ENCODE data around the gene E2F3. TPM values are rescaled to one million over a fixed set of nuclear protein-coding genes. Genes with fewer than 3 reads are reported as not detected.
A peak's percentile ranks its signal among the peaks of the same experiment; 100 is the strongest.

The E2F3 gene
- total and polyA plus RNA-seq, 8 donors, result 0.51 to 4.4 (median 1.2) TPM

DNA sequence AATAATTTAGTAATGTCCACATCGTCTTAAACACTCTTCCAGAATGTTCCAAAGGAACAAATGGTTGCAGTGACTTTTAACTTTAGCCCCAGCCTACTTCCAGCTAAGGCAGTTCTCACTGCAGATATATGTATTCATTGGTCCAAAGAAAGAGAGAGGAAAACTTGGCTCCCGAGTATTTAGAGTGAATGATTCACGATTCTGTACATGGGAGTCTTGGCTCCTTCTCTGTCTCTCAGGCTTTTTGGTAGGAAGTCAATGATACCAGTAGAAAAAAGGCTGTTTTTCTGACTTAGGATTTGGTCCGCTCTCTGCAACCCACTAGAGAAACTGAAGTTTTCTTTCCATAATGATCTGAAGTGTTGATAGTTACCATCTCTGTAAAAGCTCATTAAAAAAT lies 38.6 kb downstream of the E2F3 start:
- 88 to 89% methylated on average over 4 of the region's 4 CpGs for WGBS, 2 donors
- intact Hi-C loops (cut with DNase I), result no loop called here
- no peak overlapping the region for H3K4me3 ChIP-seq
- H3K27ac ChIP-seq, result no peak overlapping the region
- FAIRE-seq, result no peak
- no peak for DNase-seq
- no peaks in the 10 kb centered on the region for H3K9me3 ChIP-seq
- no peaks in the 10 kb centered on the region for H3K4me1 ChIP-seq
- TF ChIP-seq, protein P1, sequence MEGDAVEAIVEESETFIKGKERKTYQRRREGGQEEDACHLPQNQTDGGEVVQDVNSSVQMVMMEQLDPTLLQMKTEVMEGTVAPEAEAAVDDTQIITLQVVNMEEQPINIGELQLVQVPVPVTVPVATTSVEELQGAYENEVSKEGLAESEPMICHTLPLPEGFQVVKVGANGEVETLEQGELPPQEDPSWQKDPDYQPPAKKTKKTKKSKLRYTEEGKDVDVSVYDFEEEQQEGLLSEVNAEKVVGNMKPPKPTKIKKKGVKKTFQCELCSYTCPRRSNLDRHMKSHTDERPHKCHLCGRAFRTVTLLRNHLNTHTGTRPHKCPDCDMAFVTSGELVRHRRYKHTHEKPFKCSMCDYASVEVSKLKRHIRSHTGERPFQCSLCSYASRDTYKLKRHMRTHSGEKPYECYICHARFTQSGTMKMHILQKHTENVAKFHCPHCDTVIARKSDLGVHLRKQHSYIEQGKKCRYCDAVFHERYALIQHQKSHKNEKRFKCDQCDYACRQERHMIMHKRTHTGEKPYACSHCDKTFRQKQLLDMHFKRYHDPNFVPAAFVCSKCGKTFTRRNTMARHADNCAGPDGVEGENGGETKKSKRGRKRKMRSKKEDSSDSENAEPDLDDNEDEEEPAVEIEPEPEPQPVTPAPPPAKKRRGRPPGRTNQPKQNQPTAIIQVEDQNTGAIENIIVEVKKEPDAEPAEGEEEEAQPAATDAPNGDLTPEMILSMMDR (IDR thresholded peaks at IDR 0.05), result no peak
- no peak for ATAC-seq
- H3K27me3 ChIP-seq, result no peaks in the 10 kb centered on the region
- H3K36me3 ChIP-seq, result no peaks in the 10 kb centered on the region

DNA sequence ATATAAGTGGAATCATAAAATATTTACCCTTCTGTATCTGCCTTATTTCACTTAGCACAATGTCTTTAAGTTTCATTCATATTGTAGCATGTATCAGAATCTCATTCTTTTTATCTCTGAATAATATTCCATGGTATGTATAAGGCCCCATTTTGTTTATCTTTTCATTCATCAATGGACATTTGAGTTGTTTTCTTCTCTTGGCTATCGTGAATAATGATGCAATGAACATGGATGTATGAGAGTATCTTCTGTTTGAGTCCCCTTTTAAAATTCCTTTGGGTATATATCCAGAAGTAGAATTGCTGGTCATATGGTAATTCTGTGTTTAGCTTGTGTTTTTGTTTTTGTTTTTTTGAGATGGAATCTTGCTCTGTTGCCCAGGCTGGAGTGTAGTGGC lies 39.6 kb downstream of the E2F3 start:
- H3K27ac ChIP-seq, result no peak overlapping the region
- WGBS, 2 donors, result 88 to 97% methylated on average over 1 of the region's 1 CpG
- TF ChIP-seq, protein P1 (IDR thresholded peaks at IDR 0.05), result no peak
- no peak overlapping the region for H3K4me3 ChIP-seq
- H3K27me3 ChIP-seq, result no peaks in the 10 kb centered on the region
- no peaks in the 10 kb centered on the region for H3K9me3 ChIP-seq
- no peaks in the 10 kb centered on the region for H3K36me3 ChIP-seq
- FAIRE-seq (no peak), ATAC-seq (no peak), DNase-seq (no peak)
- no peaks in the 10 kb centered on the region for H3K4me1 ChIP-seq
- intact Hi-C loops (cut with DNase I), result no loop called here

DNA sequence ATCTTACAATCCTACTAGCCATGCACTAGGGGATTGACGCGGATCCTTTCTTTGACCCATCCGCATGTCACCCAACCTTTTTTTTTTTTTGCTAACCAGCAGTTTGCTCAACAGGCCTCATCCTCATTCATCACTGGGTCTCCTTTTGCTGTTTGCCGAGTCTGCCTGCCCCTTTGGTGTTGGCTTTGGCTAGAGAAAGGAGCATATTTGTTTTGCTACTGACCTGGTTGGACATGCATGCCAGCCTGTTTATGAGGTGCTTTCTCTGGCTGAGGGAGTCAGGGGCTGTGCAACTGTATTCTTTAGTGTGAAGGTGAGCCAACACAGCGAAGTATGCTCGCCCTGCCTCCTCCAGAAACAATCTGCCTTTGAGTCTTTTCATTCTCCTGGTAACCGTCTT lies 40.2 kb downstream of the E2F3 start:
- Histone ChIP-seq H3K27ac (no peak overlapping the region), H3K4me1 (no peaks in the 10 kb centered on the region), H3K4me3 (no peak overlapping the region), H3K27me3 (no peaks in the 10 kb centered on the region), H3K36me3 (no peaks in the 10 kb centered on the region), H3K9me3 (no peaks in the 10 kb centered on the region)
- ATAC-seq, result peak in 1 of 4 donors; percentile 30
- intact Hi-C loops (cut with DNase I), result no loop called here
- TF ChIP-seq, protein P1 (IDR thresholded peaks at IDR 0.05), result no peak
- 82 to 85% methylated on average over 7 of the region's 7 CpGs for WGBS, 2 donors
- DNase-seq, result no peak
- no peak for FAIRE-seq

DNA sequence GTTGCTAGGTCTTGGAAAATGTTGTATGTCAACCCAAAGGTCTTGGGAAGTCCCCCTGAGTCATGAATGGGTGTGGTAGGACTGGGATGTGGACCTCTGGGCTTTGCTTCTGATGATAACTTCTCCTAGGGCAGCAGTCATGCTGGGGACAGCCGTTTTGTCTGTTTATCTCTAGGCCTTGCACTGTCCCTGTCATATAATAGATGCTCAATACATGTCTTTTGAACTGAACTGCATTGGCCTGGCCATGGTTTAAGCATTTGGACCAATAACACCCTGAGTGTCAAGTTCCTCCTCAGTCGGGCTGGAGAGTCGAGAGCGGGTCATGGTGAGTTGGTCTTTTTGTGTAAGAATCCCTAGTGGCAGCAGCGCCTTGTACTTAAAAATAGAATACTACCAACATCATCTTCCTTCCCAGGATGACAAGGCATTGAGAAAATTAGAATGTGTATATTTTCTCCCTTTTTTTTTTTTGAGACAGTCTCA lies 43.1 kb downstream of the E2F3 start:
- Histone ChIP-seq H3K36me3 (no peaks in the 10 kb centered on the region), H3K27ac (no peak overlapping the region), H3K9me3 (no peaks in the 10 kb centered on the region), H3K27me3 (no peaks in the 10 kb centered on the region), H3K4me1 (no peaks in the 10 kb centered on the region), H3K4me3 (no peak overlapping the region)
- intact Hi-C loops (cut with DNase I), result no loop called here
- TF ChIP-seq, protein P1 (IDR thresholded peaks at IDR 0.05), result no peak
- FAIRE-seq, result no peak
- no peak for ATAC-seq
- no peak for DNase-seq
- 91 to 95% methylated on average over 5 of the region's 5 CpGs for WGBS, 2 donors

DNA sequence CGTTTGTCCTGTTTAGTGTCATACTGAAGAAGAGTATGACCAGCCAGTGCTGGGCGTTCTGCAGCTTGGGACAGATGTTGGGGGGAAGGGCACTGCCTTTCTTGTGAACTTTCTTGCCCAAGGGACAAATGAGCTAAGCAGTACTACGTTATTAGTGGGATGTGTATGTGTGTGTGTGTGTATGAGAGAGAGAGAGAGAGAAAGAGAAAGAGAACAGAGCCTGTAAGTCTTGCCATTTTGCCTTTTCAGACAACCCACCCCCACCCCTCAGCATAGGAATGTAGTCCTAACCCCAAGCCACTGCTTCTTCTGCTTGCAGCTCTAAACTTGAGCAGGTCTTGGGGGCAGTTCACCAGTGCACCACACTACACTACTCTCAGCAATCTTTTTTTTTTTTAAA lies 45.5 kb downstream of the E2F3 start:
- WGBS, 2 donors, result 68 to 80% methylated on average over 3 of the region's 3 CpGs
- no peaks in the 10 kb centered on the region for H3K9me3 ChIP-seq
- intact Hi-C loops (cut with DNase I), result no loop called here
- no peaks in the 10 kb centered on the region for H3K36me3 ChIP-seq
- ATAC-seq, result no peak
- no peak overlapping the region for H3K4me3 ChIP-seq
- DNase-seq, result no peak
- FAIRE-seq, result no peak
- no peaks in the 10 kb centered on the region for H3K4me1 ChIP-seq
- H3K27me3 ChIP-seq, result no peaks in the 10 kb centered on the region
- H3K27ac ChIP-seq, result no peak overlapping the region
- TF ChIP-seq, protein P1 (IDR thresholded peaks at IDR 0.05), result no peak

Measured in pancreas (tissue), 10 donors.